GM12892 (cell line): Measurements from ENCODE around the gene NRCAM.
"Not testable (repeated sequence)": the region's sequence is repeated elsewhere in the genome, so short reads cannot be mapped to it uniquely, and the experiment has no call there.

Source experiments
- POLR2A ChIP-seq: IDR thresholded peaks from 2 replicates; pipeline ENCODE4 v1.6.1; 2011; ENCODE audit warnings: low read depth, low read length, control low read depth
- POLR2AphosphoS5 ChIP-seq: IDR thresholded peaks from 2 replicates; pipeline ENCODE4 v1.6.1; 2011; ENCODE audit warnings: low read depth, low read length, control low read depth
- TAF1 ChIP-seq: IDR thresholded peaks from 2 replicates; pipeline ENCODE4 v1.6.1; 2011; ENCODE audit warnings: low read depth, mild to moderate bottlenecking, control low read depth, low read length, borderline replicate concordance

- not testable (repeated sequence) for TF ChIP-seq POLR2A, TAF1, POLR2AphosphoS5
These were observed 196.8 kb downstream of the NRCAM start for GRCh38 chr7:108259447-108259846.
